Keratinocyte (primary cell): ENCODE measurements around the gene DAPK2. TPM values are rescaled to one million over a fixed set of nuclear protein-coding genes. Genes with fewer than 3 reads are reported as not detected.

Experiments used
- DNase-seq: peaks from one replicate; pipeline ENCODE4 v3.0.0-alpha.2; 2011; ENCODE audit warnings: low read depth, missing footprints, low spot score
- FAIRE-seq: peaks from 2 replicates; lab custom pipeline; 2011; peaks lifted over from hg19 to GRCh38; lab: Jason Lieb, UNC
- H2AFZ ChIP-seq: 2 replicates; pipeline ENCODE4 v1.6.0; 2012; ENCODE audit warnings: low read length, control low read depth, inconsistent platforms; ENCODE audit not compliant: control insufficient read depth
- H3K27ac ChIP-seq: 2 replicates; pipeline ENCODE4 v1.5.1; 2011; ENCODE audit warnings: low read length; ENCODE audit not compliant: control insufficient read depth, insufficient read depth
- H3K27me3 ChIP-seq: 3 replicates; pipeline ENCODE4 v1.6.0; 2011; ENCODE audit warnings: low read length; ENCODE audit not compliant: control insufficient read depth, insufficient read depth; ENCODE audit errors: extremely low read depth
- H3K36me3 ChIP-seq, 2 experiments: 2 replicates in 1 of 2; 3 replicates in 1 of 2; pipeline ENCODE4 v1.5.1; 2011; ENCODE audit warnings: low read length in 2 of 2, mild to moderate bottlenecking in 1 of 2; ENCODE audit not compliant: control insufficient read depth in 2 of 2, insufficient read depth in 2 of 2; ENCODE audit errors: extremely low read depth in 1 of 2
- H3K4me1 ChIP-seq: 3 replicates; pipeline ENCODE4 v1.5.1; 2011; ENCODE audit warnings: low read length; ENCODE audit not compliant: control insufficient read depth, insufficient read depth; ENCODE audit errors: extremely low read depth
- H3K4me2 ChIP-seq: 3 replicates; pipeline ENCODE4 v1.6.0; 2011; ENCODE audit warnings: low read depth, low read length; ENCODE audit not compliant: control insufficient read depth, insufficient read depth; ENCODE audit errors: extremely low read depth
- H3K4me3 ChIP-seq, 3 experiments: fragments of 200-600 bp in 1 of 3; sonication (generic) in 1 of 3; 2 replicates in 2 of 3; 3 replicates in 1 of 3; pipeline ENCODE4 v1.5.1; 2011 to 2016; ENCODE audit warnings: low read length in 3 of 3, mild to moderate bottlenecking in 3 of 3, control low read depth in 2 of 3, inconsistent platforms in 1 of 3, low read depth in 1 of 3, mixed read lengths in 1 of 3, mixed run types in 1 of 3, moderate library complexity in 1 of 3; ENCODE audit not compliant: control insufficient read depth in 2 of 3, insufficient read depth in 2 of 3; ENCODE audit errors: extremely low read depth in 1 of 3
- H3K79me2 ChIP-seq: 2 replicates; pipeline ENCODE4 v1.6.0; 2012; ENCODE audit warnings: low read length; ENCODE audit not compliant: control insufficient read depth, insufficient read depth
- H3K9ac ChIP-seq: 3 replicates; pipeline ENCODE4 v1.6.0; 2011; ENCODE audit warnings: low read length; ENCODE audit not compliant: control insufficient read depth, insufficient read depth; ENCODE audit errors: extremely low read depth
- H3K9me1 ChIP-seq: 3 replicates; pipeline ENCODE4 v1.6.0; 2011; ENCODE audit warnings: low read length; ENCODE audit not compliant: control insufficient read depth, insufficient read depth; ENCODE audit errors: extremely low read depth
- H3K9me3 ChIP-seq: 2 replicates; pipeline ENCODE4 v1.5.1; 2012; ENCODE audit warnings: low read depth, low read length; ENCODE audit not compliant: control insufficient read depth
- H4K20me1 ChIP-seq: 3 replicates; pipeline ENCODE4 v1.6.0; 2011; ENCODE audit warnings: low read length; ENCODE audit not compliant: control insufficient read depth, insufficient read depth; ENCODE audit errors: extremely low read depth
- EZH2 ChIP-seq: IDR thresholded peaks from one replicate; pipeline ENCODE4 v1.6.1; 2012; ENCODE audit warnings: inconsistent platforms, mild to moderate bottlenecking, low read length, moderate library complexity
- dilution Hi-C: fragments of 300-500 bp; cut with MboI; formaldehyde crosslinking; loops from one replicate; pipeline ENCODE4 v1.7.0; 2020; ENCODE audit warnings: low sequenced_read_pairs; ENCODE audit not compliant: extremely low pct_ligation_motif_present
- polyA plus RNA-seq, 5 experiments: library from polyadenylated mRNA; depleted of rRNA in 3 of 5; stranded (reverse) in 3 of 5; stranded (forward) in 1 of 5; unstranded in 1 of 5; fragments of >200 nt; gene quantifications; 1 replicate in 1 of 5; 2 replicates in 3 of 5; 3 replicates in 1 of 5; pipeline versions ENCODE4 v1.2.1 to v1.2.3, GENCODE V29; 2011 to 2012; ENCODE audit warnings: missing spikeins in 2 of 5, low read depth in 1 of 5, low replicate concordance in 1 of 5
- TF ChIP-seq, protein P1 (sequence below), 3 experiments: IDR thresholded peaks in 1 of 3; conservative IDR thresholded peaks in 1 of 3; optimal IDR thresholded peaks in 1 of 3; 2 replicates in 2 of 3; 3 replicates in 1 of 3; pipeline versions ENCODE3 to v1.5.1; 2011; ENCODE audit warnings: low read length in 3 of 3, mild to moderate bottlenecking in 3 of 3, moderate library complexity in 2 of 3, control low read depth in 1 of 3, inconsistent platforms in 1 of 3; ENCODE audit not compliant: insufficient read depth in 2 of 3; ENCODE audit errors: extremely low read depth in 1 of 3

DAPK2 gene
- polyA plus RNA-seq, 1 donor (not counting 4 experiments of a cell fraction or from before 2014, with no cell fraction given) = 1.4 TPM

DNA sequence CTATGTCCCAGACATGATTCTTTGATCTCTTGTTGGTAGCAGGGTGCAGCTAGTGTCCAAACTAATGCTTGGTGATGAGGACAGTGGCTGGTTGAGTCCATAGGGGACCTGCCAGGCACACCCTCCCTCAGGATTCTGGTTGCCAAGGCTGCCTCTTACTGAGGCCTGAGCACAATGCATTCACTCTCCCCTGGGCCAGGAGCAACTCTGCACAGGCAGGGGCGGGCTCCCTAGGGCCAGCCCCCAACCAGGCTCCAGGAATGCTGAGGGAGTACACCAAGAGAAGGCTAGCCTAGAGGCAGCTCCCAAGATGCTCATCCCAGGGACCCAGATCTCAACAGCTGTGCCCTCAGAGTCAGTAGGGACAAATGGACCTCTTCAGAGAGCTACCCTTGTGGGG is 166.3 kb downstream of the DAPK2 start:
- Histone ChIP-seq H3K36me3 (no peaks in the 10 kb centered on the region), H3K9ac (no peak overlapping the region), H4K20me1 (no peaks in the 10 kb centered on the region), H3K4me1 (no peaks in the 10 kb centered on the region), H3K79me2 (no peaks in the 10 kb centered on the region), H3K27ac (no peak overlapping the region), H3K9me1 (no peaks in the 10 kb centered on the region), H3K4me3 (no peak overlapping the region), H3K27me3 (no peaks in the 10 kb centered on the region), H2AFZ (no peak overlapping the region), H3K9me3 (no peaks in the 10 kb centered on the region), H3K4me2 (no peak overlapping the region)
- DNase-seq (no peak), FAIRE-seq (no peak)
- dilution Hi-C loops = no loop called here
- no peak for TF ChIP-seq EZH2
- TF ChIP-seq, protein P1, sequence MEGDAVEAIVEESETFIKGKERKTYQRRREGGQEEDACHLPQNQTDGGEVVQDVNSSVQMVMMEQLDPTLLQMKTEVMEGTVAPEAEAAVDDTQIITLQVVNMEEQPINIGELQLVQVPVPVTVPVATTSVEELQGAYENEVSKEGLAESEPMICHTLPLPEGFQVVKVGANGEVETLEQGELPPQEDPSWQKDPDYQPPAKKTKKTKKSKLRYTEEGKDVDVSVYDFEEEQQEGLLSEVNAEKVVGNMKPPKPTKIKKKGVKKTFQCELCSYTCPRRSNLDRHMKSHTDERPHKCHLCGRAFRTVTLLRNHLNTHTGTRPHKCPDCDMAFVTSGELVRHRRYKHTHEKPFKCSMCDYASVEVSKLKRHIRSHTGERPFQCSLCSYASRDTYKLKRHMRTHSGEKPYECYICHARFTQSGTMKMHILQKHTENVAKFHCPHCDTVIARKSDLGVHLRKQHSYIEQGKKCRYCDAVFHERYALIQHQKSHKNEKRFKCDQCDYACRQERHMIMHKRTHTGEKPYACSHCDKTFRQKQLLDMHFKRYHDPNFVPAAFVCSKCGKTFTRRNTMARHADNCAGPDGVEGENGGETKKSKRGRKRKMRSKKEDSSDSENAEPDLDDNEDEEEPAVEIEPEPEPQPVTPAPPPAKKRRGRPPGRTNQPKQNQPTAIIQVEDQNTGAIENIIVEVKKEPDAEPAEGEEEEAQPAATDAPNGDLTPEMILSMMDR (optimal IDR thresholded peaks at IDR 0.05 in 1 of 3, IDR thresholded peaks at IDR 0.05 in 1 of 3, conservative IDR thresholded peaks at IDR 0.05 in 1 of 3; ENCODE audit: extremely low read depth in 1 of 3, insufficient read depth in 2 of 3, low read length in 3 of 3) = no peak

GRCh38 chr15:63879211-63879610 is 167.1 kb downstream of the DAPK2 start:
- no peak for FAIRE-seq
- dilution Hi-C loops = no loop called here
- Histone ChIP-seq H3K4me2 (no peak overlapping the region), H3K27ac (no peak overlapping the region), H3K9ac (no peak overlapping the region), H3K36me3 (no peaks in the 10 kb centered on the region), H4K20me1 (no peaks in the 10 kb centered on the region), H3K9me3 (no peaks in the 10 kb centered on the region), H3K79me2 (no peaks in the 10 kb centered on the region), H2AFZ (no peak overlapping the region), H3K4me3 (no peak overlapping the region), H3K27me3 (no peaks in the 10 kb centered on the region), H3K9me1 (no peaks in the 10 kb centered on the region), H3K4me1 (no peaks in the 10 kb centered on the region)
- TF ChIP-seq EZH2 = no peak
- TF ChIP-seq, protein P1 (optimal IDR thresholded peaks at IDR 0.05 in 1 of 3, IDR thresholded peaks at IDR 0.05 in 1 of 3, conservative IDR thresholded peaks at IDR 0.05 in 1 of 3; ENCODE audit: extremely low read depth in 1 of 3, insufficient read depth in 2 of 3, low read length in 3 of 3) = no peak
- DNase-seq = no peak
